PFSK-1 (cell line): Measurements from ENCODE around the gene C7orf57.

ENCODE experiments used
- POLR2AphosphoS5 ChIP-seq: IDR thresholded peaks from 2 replicates; pipeline ENCODE4 v1.6.1; 2012; ENCODE audit warnings: low read depth, mild to moderate bottlenecking, control low read depth, low read length, moderate library complexity
- TAF1 ChIP-seq: IDR thresholded peaks from 2 replicates; pipeline ENCODE4 v1.6.1; 2012; ENCODE audit warnings: low read length, control low read depth, borderline replicate concordance; ENCODE audit not compliant: insufficient read depth

GRCh38 chr7:48058990-48059389, 23.6 kb downstream of the C7orf57 start:
- TF ChIP-seq POLR2AphosphoS5 (no peak), TAF1 (no peak)
